Hematopoietic multipotent progenitor cell (in vitro differentiated cells): ENCODE data around the gene CARHSP1. TPM values are rescaled to one million over a fixed set of nuclear protein-coding genes. Genes with fewer than 3 reads are reported as not detected.
"Not testable (repeated sequence)": the region's sequence is repeated elsewhere in the genome, so short reads cannot be mapped to it uniquely, and the experiment has no call there.

Experiments
- DNase-seq, 3 donors: peaks; one replicate each; pipeline ENCODE4 v3.0.0-alpha.2; 2011 to 2015; ENCODE audit warnings: low read depth in 2 of 3, low spot score in 2 of 3
- total RNA-seq: library from RNA; depleted of rRNA; stranded (reverse); fragments of >200 nt; gene quantifications from one replicate; pipeline ENCODE4 v1.2.3, GENCODE V29; 2012

CARHSP1 gene
- total RNA-seq, 1 donor = 63.6 TPM

DNA sequence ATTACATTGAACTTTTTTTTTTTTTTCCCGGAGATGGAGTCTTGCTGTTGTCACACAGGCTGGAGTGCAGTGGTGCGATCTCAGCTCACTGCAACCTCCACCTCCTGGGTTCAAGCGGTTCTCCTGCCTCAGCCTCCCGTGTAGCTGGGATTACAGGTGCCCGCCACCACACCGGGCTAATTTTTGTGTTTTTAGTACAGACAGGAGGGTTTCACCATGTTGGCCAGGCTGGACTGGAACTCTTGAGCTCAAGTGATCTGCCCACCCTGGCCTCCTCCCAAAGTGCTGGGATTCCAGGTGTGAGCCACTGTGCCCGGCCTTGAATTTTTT lies 5.0 kb upstream of the CARHSP1 start:
- not testable (repeated sequence) for DNase-seq

DNA sequence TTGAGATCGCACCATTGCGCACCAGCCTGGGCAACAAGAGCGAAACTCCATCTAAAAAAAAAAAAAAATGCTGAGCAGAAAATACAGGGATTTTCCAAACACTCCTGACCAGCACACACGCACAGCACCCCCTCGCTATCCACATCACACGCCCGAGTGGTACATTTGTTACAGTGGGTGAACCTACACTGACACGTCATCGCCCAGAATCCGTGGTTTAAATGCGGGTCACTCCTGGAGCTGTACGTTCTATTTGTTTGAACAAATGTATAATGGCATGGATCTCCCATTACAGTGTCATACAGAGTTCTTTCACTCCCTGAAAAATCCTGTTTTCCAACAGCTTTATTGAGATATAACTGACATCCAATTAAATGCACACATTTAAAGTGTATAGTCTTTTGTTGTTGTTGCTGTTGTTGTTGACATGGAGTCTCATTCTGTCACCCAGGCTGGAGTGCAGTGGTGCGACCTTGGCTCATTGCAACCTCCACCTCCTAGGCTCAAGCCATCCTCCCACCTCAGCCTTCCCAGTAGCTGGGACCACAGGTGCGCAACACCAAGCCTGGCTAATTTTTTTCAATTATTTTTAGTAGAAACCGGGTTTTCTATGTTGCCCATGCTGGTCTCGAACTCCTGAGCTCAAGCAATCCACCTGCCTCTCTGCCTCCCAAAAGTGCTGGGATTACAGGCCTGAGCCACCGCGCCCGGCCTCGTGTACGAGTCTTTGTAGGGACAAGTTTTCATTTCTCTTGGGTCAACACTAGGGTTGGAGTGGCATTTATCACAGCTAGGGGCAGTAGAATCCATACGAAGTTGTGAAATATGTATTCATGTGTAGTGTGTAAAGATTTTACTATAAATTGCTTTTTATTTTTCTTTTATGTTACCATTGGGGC lies 4.4 kb upstream of the CARHSP1 start:
- DNase-seq = peak in 1 of 3 donors; percentile 33

DNA sequence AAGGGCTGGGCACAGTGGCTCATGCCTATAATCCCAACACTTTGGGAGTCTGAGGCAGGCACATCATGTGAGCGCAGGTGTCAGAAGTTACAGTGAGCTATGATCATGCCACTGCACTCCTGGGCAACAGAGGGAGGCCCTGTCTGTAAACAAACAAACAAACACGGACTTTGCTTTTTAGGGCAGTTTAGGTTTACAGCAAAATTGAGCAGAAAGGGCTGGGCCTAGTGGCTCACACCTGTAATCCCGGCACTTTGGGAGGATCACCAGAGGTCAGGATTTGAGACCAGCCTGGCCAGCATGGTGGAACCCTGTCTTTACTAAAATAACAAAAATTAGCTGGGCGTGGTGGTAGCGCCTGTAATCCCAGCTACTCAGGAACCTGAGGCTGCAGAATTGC lies 3.3 kb upstream of the CARHSP1 start:
- no peak for DNase-seq

DNA sequence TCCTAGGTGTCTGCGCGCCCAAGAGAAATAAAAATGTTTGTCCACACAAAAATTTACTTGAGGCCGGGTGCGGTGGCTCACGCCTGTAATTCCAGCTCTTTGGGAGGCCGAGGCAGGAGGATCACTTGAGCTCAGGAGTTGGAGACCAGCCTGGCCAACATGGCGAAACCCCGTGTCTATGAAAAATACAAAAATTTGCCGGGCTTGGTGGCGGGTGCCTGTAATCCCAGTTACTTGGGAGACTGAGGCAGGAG lies 1.1 kb upstream of the CARHSP1 start:
- DNase-seq = not testable (repeated sequence)

DNA sequence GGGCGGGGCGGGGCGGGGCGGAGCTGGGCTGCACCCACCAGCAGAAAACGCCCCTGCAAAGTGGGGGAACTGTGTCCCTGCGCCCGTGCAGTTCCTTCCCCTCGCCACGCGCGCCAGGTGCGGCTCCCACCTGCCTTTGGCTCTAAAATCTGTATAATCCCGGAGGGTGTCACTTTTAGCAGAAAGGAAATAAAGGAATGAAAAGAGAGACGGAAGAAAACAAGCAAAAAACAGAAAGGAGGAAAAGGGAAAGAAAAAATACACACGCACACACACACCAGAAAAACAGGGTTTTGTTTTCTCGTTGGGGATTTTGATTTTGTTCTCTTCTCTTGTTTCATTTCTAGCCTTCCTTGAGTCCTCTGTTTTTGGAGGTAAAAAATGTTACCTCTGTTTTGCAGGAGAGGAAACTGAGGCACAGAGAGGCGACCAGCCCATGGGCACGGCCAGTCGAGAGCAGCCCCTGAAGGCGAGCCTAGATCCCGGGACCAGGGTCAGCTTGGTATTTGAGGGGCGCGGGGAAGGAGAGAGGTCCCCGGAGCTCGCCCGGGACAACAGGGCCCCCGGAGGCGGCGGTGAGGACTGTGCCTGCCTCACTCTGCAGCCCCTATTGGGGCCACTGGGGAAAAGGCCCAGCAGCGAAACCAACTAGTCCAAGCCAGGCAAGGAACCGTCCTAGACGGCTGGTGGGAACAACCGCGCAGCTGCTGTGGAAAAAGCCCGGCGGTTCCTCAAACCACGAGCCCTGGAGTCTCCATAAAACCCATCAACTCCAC lies 594 bp upstream of the CARHSP1 start:
- peak in 1 of 3 donors; percentile 36 for DNase-seq

DNA sequence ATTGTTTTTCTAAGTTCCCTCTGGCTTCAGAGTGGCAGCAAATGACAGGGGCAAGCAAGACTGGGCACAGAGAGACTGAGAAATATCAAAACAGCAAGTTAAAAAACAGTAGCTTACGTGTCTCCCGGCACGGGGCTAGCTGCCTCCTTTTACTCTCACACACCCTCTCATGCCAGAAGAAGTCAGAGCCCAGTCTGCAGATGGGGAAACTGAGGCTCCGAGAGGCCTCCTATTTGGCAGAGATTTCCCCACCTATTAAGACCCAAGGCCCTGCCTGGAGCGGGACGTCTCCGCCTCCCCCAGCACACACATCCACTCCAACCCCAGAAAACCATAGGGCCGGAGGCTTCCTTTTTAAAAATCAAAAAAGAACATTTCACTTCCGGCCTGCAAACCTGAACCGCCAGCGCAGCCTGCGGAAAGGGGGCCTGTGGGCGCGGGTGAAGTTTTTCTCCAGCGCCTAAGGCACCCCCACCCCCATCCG lies 832 bp downstream of the CARHSP1 start:
- peak in 1 of 3 donors; percentile 88 for DNase-seq

DNA sequence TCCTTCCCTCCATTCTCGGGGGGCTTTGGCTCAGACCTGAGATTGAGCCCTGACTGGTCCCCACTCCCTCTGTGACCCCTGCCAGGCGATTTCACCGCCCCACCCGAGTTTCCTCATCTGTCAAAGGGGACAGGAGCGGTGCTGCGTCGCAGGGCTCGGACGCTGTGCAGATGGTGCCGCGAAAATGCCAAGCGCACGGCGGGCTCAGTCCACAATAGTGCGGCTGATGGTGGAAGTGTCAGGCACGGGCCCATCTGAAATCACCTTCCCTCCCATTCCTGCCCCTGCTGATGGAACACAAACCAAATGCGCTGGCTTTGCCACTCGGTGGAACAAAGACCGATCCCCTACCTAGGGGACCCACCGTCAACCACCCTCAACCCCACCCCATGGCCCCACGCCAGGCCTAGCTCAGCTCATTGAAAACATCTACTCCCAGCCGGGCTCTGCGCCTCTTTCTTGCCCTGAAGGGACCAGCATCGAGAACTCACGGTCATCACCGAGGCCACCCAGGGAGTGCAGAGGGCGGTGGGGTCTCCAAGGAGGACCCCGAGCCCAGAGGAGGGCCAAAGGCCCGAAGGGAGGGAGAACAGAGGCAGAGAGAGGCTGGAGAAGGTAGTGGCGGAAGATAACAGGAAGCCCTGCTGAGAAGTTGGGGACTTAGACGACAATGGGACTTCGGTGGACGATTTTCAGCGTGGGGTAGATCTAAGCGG lies 1.4 kb downstream of the CARHSP1 start:
- no peak for DNase-seq

DNA sequence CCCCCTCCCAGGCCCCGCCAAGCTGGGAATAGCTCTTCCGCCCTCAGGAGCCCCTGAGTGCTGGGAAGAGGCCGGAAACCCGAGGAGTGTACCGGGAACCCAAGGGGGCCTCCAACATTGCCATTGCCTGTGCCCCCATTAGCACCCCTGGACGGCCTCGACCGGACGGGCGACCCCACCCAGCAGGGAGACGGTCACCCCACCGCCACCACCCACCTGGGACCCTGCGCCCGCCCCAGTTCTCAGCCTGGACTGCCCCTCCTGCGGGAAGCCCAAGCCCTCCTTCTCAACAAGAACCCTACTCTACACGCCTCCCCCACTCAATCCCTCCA lies 2.0 kb downstream of the CARHSP1 start:
- no peak for DNase-seq

DNA sequence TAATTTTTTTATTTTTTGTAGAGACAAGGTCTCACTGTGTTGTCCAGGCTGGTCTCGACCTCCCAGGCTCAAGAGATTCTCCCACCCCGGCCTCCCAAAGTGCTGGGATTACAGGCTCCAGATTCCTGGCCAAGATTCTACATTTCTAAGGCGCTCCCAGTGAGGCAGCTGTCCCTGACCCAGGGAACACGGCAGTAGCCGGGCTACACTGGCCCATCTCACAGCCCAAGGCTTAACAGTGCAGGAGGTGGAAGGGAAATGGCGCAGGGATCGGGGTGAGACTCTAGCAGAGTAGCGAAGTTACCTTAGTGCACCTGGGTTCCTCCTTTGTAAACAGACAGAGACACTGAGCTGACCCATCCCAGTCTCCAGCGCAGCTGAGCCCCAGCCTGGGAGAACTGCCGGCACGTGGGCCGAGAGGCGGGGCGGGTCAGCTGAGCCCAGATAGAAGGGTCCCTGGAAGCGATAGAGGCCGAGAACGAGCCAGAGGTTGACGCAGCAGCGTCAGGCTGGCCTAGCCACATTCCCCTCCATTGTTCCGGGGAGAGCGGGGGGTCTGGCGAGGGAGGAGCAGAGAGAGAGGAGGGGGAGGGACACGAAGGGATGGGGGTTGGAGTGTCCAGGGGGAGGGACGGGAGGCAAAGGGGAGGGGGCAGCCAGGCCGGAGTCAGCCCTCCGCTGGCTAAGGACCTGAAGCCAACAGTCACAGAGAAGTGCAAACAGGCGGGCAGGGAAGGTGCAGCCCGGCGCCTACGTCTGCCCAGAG lies 2.5 kb downstream of the CARHSP1 start:
- DNase-seq = no peak

DNA sequence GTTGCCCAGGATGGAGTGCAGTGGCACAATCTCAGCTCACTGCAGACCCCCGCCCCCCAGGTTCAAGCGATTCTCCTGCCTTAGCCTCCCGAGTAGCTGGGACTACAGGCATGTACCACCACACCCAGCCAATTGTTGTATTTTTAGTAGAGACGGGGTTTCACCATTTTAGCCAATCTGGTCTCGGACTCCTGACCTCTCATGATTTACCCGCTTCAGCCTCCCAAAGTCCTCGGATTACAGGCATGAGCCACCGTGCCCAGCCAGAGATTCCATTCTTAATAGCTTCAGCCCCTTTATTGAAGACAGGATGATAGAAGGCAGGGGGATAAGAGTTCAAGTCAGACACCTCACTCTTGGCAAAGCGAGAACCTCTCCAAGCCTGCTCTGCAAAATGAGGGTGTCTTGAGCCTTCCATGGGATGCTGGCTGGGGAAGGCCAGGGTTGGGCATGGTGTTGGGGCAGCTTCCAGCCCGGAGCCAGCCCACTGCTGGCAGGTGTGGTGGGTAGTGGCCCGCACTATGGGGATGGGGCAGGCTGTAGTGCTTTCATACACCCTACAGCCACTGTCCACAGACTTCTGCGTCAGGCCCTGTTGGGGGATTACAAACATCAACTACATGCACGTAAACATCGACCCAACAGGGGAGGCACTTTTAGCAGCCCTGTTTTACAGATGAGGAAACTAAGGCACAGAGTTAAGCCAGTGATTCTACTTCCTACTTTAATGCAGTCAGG lies 3.5 kb downstream of the CARHSP1 start:
- DNase-seq = no peak

DNA sequence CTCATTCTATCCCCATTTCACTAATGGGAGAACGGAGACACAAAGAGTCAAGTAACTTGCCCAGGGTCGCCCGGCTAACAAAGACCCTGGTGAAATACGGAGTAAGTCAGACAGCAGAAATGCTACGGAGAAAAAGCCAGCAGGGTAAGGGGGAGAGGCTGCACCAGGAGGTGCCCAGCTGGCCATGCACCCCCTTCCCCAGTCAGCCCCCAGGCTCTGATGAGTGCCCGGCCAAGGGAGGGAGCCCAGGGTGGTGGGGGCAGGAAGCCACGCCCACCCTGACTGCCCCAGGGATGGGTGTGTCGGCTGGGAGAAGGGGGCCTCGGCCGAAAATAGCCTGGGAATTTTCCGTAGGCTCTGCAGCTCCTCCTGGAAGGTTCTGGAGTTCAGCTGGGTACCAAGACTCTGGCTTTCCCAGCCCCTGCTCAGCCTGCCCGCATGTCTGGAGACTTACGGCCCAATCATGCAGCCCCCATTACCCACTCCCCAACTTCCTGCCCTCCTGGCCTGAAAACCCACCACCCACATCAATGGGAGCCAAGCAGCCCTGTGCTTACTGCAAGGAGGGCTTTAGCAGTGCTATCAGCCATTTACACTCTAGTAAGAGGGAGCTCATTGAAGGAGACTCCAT lies 4.2 kb downstream of the CARHSP1 start:
- DNase-seq = no peak

DNA sequence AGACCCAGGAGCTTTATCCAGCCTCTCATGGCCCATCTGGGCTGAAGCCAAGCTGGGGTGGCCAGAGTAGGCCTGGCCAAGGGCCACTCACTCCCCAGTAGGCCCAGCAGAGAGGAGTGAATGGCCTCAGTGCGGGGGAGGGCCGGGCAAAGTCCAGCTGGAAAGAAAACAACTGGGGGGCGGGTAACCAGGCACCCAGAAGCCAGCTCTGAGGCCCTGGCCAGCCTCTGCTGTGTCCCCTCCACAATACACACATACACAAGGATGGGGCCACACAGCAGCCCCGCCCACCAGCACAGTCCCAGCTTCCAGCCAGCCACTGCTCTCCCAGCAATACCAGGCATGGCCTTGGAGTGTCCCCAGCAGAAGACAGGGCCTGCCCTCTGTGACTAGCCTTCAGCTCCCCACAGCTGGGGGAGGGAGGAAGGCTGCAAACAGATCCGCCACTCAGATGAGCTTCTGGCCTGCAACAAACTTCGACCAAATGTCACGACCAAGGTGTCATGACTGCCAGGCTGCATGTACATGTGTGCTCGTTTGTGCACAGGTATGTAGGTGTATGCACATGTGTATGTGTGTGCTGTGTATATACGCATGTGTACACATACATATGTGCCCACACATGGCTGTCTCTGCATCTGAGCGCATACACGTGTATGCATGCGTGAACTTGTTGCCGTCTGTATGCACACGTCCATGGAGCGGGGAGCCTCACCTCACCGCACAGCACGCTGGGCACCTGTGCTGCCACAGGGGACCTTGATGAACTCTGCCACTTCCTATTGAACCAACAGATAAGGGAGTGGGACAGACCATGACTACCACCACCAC lies 5.0 kb downstream of the CARHSP1 start:
- no peak for DNase-seq

DNA sequence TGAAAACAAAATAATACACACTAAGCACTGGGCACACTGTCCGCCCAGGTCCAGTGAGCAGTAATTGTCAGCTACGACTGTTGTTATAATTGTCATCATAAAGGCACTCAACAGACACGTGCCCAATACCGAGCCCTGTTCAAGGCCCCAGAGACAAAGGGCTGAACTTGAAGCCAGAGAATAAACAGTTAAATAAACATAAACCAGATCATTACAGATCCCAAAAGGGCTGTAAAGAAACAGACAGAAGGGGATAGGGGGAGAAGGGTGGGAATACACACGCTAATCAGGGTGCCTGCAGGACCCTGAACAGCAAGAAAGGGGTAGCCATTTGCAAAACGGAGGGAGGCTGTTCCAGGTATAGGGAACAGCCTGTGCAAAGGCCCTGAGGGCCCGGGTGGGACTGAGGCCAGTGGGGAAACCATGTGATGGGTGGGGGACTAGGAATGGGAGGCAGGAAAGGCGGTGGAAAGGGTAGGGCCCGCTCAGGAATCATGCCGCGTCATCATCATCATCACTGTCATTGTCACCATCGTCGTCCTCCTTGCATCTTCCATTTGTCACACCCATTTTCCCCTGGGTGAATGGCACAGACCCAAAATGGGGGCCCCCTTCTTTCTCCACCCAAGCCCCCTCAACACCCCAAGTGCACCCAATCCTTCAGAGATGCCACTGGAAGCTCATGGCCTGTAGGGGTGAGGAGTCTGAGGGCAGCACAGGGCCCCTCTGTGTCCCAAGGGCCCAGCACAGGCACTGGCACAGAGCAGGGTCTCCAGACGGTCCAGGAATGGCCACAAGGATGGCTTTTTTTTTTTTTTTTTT lies 6.3 kb downstream of the CARHSP1 start:
- no peak for DNase-seq

DNA sequence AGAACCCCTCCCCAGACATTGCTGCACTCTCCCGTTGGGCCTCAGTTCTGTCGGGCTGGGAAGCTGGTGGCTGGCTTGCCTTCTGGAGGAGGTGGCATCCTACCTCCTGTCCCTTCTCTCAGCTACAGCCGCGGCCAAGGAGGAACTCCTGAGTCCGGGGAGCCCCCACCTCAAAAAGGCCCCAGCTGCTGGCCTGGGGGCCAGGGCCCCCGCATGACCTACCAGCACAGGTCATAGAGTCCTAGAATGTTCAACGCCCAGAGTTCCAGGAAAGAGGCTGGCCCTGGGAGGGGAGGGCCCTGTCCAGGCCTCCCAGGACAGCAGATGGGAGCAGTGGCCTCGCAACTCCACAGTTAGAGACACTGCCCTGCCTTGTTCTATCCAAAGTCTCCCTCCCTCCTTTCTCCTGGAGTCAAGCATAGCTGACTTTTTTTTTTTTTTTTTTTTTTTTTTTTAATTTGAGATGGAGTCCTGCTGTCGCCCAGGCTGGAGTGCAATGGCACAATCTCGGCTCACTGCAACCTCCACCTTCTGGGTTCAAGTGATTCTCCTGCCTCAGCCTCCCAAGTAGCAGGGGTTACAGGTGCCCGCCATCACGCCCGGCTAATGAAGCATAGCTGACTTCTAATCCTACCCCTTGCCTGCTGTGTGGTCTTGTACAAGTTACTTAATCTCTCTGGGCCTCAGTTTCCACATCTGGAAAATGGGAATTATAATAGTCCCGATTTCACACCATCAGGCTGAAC lies 7.1 kb downstream of the CARHSP1 start:
- DNase-seq = no peak

DNA sequence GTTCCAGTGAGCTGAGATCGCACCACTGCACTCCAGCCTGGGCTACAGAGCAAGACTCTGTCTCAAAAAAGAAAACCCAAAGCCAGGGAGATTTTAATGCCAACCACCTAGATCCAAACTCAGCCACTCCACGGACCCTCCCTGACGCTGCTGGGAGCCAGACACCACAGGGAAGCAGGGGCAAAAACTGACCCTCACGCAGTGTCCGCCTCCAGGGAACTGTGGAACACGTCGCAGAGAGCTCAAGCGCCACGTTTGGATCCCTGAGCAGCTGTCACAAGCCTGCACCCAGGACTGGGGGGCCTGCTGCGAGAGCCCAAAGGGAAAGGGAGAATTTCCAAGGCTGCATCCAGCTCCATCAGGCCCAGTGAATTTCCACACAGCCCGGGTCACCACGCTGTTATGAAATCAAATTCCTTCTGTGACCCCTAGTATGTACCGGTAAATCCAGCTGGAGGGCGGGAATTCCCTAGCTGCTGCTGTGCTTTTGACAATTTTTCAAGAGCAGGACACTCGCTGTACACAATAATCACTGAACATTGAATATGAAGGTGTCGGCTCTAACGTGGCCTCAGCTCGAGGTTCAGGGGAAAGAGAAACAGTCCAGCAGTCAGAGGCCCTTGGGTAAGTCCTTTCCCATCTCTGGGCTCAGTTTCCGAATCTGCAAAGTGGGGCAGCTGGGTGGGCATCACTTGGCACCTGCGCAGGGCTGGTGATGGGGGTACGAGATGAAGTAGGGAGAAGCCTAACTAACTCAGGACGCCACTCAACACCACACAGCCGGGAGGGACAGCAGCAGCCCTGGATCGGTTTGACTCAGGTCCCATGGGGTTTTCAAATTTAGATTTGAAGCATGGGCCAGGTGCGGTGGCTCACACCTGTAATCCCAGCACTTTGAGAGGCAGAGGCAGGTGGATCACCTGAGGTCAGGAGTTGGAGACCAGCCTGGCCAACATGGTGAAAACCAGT lies 8.6 kb downstream of the CARHSP1 start:
- no peak for DNase-seq
